Body of pancreas (tissue), 4 donors: ENCODE measurements around the gene FJX1.
"Not testable (repeated sequence)": the region's sequence is repeated elsewhere in the genome, so short reads cannot be mapped to it uniquely, and the experiment has no call there.

ENCODE experiments used
- CTCF ChIP-seq, 7 experiments: fragments of 450-650 bp in 4 of 7; fragments of 200-600 bp in 3 of 7; sonication (generic) in 3 of 7; IDR thresholded peaks; one replicate each; pipeline ENCODE4 v1.5.1; 2016 to 2019; ENCODE audit warnings: antibody characterized with exemption in 7 of 7
- POLR2A ChIP-seq, 3 donors: fragments of 450-650 bp; IDR thresholded peaks; one replicate each; pipeline ENCODE4 v1.6.1; 2016; ENCODE audit warnings: antibody characterized with exemption in 3 of 3, mild to moderate bottlenecking in 2 of 3

GRCh38 chr11:35652786-35653185 is 34.5 kb downstream of the FJX1 start:
- not testable (repeated sequence) for TF ChIP-seq CTCF, POLR2A (IDR thresholded peaks at IDR 0.05)
